Effector memory CD8-positive, alpha-beta T cell (primary cell): Measurements from ENCODE around the gene NBEA.
"Not testable (repeated sequence)": the region's sequence is repeated elsewhere in the genome, so short reads cannot be mapped to it uniquely, and the experiment has no call there.

Experiments
- ATAC-seq: fragments of 150-1000 bp; cut with Tn5 transposase; replicated peaks from 2 replicates; pipeline ENCODE4 v1.10.0; 2021; ENCODE audit warnings: mild to moderate bottlenecking, moderate library complexity
- DNase-seq, 3 experiments: peaks; one replicate each; pipeline ENCODE4 v3.0.0; 2021
- H3K27ac Mint-ChIP-seq, 2 donors: one replicate each; pipeline ENCODE4 v1.8.0; 2022; ENCODE audit warnings: mild to moderate bottlenecking in 2 of 2, mixed read lengths in 2 of 2, moderate library complexity in 2 of 2
- H3K27me3 Mint-ChIP-seq, 2 donors: one replicate each; pipeline ENCODE4 v1.8.0; 2022; ENCODE audit warnings: mixed read lengths in 2 of 2
- H3K36me3 Mint-ChIP-seq: one replicate; pipeline ENCODE4 v1.8.0; 2022; ENCODE audit warnings: mild to moderate bottlenecking, moderate library complexity, mixed read lengths; ENCODE audit not compliant: insufficient read depth
- H3K4me1 Mint-ChIP-seq, 2 donors: one replicate each; pipeline ENCODE4 v1.8.0; 2022; ENCODE audit warnings: low read depth in 2 of 2, mixed read lengths in 2 of 2
- H3K4me3 Mint-ChIP-seq, 2 donors: one replicate each; pipeline ENCODE4 v1.8.0; 2022; ENCODE audit warnings: mild to moderate bottlenecking in 2 of 2, mixed read lengths in 2 of 2, moderate library complexity in 2 of 2
- H3K9me3 Mint-ChIP-seq, 2 donors: one replicate each; pipeline ENCODE4 v1.8.0; 2022; ENCODE audit warnings: mixed read lengths in 2 of 2

NBEA gene

DNA sequence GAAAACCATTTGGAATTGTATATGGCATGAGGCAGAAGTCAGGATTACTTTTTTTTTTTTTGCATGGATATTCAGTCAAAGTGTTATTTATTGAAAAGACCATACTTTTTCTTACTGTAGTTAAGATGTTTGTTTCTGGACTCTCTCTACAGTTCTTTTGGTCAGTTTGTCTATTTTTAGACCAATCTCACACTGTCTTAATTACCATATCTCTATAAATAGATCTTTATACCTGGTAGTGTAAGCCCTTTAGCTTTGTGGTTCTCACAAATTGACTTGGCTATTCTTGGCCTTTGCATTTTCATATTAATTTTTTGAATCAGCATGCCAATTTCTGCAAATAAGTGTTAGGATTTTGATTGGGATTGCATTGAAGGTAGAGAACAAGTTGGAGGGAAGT is 437.6 kb downstream of the NBEA start:
- no peak for ATAC-seq
- no peaks in the 10 kb centered on the region for H3K27me3 Mint-ChIP-seq
- peaks cover 10 to 14% of the 10 kb centered on the region in 2 donors for H3K9me3 Mint-ChIP-seq
- H3K4me1 Mint-ChIP-seq: no peaks in the 10 kb centered on the region
- DNase-seq: no peak
- no peak overlapping the region for H3K4me3 Mint-ChIP-seq
- H3K36me3 Mint-ChIP-seq: no peaks in the 10 kb centered on the region
- no peak overlapping the region for H3K27ac Mint-ChIP-seq

DNA sequence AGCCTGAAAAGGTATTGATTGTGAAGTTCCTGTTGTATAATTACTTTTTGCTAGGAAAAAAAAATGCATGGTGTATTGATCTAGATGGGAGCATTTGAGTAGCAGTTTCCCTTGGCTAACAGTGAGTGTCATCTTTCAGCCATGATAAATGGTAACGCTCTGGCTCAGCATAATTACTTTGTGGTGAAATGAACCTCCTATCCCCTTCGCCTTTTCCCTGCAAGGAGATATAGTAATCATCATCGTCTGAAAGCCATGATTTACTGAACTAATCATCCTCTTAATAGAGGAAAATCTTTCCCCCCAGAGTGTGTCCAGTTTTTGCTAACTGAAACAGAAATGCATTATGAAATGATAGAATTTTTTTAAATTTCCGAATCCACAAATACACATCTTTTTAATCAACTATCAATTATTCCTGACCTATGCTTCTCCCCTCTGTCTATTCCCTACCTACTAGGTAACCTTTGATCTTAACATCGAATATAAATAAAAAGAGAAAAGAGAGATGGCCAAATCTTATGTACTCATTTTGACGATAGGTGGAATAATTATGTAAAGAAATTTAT is 445.7 kb downstream of the NBEA start:
- no peak for ATAC-seq
- peaks cover 7% of the 10 kb centered on the region in 2 donors for H3K9me3 Mint-ChIP-seq
- no peaks in the 10 kb centered on the region for H3K4me1 Mint-ChIP-seq
- H3K4me3 Mint-ChIP-seq: no peak overlapping the region
- no peaks in the 10 kb centered on the region for H3K36me3 Mint-ChIP-seq
- no peaks in the 10 kb centered on the region for H3K27me3 Mint-ChIP-seq
- DNase-seq: no peak
- no peak overlapping the region for H3K27ac Mint-ChIP-seq

DNA sequence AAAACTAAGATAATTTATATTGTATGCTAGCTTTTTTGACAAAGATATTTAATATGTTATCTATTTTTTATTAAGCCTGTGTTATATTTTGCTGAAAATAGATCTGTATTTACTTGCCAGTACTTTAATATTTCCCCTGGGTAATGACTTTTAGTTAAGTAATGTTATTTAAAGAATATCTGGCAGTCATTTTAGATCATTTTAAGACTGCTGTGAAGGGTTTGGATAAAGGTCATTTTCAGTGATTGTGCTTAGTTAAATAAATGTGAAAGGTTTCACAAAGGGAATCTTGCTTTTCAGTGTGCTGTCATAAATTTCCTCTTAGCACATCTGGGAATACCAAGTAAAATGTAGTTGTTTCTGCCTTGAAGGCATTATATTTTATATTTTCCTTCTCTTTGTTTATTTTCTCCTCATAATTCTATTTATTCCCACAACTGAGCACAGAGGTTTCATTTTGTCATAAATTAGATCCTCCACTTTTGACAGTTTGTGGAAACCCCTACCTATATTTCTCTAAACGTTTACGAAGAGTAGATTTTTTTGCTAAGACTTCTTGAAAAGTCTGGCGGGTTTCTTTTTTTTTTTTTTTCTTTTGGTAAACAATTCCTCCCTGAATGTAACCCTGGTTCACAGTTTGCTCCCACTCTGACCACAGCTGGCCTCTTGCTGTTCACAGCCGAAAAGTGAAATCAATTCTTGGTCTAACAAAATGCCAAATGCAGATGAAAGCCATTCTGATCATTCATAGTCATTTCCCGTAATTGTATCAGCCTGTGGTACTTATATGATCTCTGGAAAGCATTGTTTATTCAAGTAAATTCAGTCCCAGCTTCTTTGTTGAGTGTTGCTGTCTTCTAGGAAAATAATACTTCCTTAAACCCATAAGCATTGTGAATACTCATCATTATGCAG is 446.6 kb downstream of the NBEA start:
- ATAC-seq (no peak), DNase-seq (no peak)
- no peak overlapping the region for H3K4me3 Mint-ChIP-seq
- H3K27me3 Mint-ChIP-seq: no peaks in the 10 kb centered on the region
- H3K36me3 Mint-ChIP-seq: no peaks in the 10 kb centered on the region
- no peak overlapping the region for H3K27ac Mint-ChIP-seq
- H3K4me1 Mint-ChIP-seq: no peaks in the 10 kb centered on the region
- no peaks in the 10 kb centered on the region for H3K9me3 Mint-ChIP-seq

DNA sequence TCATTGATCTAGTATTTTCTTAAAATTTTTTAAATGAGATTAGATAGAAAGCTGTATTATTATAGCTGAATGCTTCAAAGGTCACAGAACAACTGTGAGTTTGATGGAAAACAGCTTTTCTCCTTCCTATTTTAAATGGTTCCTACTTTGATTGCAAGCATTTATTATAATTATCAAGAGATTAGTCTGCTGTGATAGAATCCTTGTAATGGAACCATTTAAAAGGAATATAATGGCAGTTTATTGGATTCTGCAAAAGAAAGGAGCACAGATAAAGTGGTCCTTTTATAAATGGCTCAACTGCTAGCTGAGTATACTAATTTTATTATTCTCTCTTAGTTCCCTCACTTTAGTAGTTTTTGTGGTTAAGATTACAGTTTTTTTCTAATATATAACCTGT is 447.5 kb downstream of the NBEA start:
- Mint-ChIP-seq H3K9me3 (no peaks in the 10 kb centered on the region), H3K4me1 (no peaks in the 10 kb centered on the region), H3K27me3 (no peaks in the 10 kb centered on the region), H3K4me3 (no peak overlapping the region), H3K27ac (no peak overlapping the region), H3K36me3 (no peaks in the 10 kb centered on the region)
- DNase-seq: no peak
- ATAC-seq: no peak

DNA sequence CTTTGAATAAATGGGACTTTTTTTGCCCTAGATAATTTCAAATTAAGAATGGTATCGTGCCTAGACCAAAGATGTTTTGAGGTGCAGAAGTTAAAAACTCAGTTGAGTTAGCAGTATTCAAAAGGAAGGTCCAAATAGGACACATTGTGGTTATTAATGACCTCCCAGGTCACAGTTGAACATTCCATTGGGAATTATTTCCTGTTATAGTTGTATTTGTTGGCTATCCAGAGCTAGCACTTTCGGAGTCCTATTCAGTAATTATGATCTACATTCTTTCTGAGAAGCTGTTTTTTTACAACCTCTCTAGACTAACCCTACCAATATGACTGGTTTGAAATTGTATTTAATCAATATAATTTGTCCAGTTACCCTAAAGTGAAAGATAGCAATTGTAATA is 450.7 kb downstream of the NBEA start:
- Mint-ChIP-seq H3K27ac (no peak overlapping the region), H3K4me3 (no peak overlapping the region), H3K9me3 (peaks cover 6 to 12% of the 10 kb centered on the region in 2 donors), H3K27me3 (no peaks in the 10 kb centered on the region), H3K4me1 (no peaks in the 10 kb centered on the region), H3K36me3 (no peaks in the 10 kb centered on the region)
- DNase-seq (no peak), ATAC-seq (no peak)

DNA sequence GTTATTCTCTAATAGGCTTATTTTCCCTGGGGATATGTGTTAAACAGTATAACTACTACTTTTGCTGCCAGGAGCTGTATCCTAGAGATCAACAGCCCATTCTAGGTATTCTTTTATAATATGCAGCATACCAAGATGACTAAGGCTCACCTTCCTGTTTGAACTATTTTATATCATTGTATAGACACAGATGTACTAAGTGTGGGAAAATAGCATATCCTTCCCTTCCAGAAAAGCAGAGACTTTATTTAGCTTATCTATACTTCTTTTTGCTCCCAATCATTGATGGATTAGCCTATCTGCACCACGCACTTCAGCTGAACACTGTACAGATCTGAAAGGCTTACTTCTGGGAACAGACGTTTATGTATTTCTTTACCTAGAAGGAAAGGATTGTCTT is 451.8 kb downstream of the NBEA start:
- Mint-ChIP-seq H3K36me3 (no peaks in the 10 kb centered on the region), H3K4me3 (no peak overlapping the region), H3K9me3 (peaks cover 6 to 12% of the 10 kb centered on the region in 2 donors), H3K4me1 (no peaks in the 10 kb centered on the region), H3K27me3 (no peaks in the 10 kb centered on the region), H3K27ac (no peak overlapping the region)
- DNase-seq: no peak
- ATAC-seq: no peak

DNA sequence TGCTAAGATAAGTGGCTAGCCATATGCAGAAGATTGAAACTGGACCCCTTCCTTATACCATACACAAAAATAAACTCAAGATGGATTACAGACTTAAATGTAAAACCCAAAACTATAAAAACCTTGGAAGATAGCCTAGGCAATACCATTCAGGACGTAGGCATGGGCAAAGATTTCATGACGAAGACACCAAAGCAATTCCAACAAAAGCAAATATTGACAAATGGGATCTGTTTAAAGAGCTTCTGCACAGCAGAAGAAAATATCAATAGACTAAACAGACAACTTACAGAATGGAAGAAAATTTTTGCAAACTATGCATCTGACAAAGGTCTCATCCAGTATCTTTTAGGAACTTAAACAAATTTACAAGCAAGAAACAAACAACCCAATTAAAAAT is 466.2 kb downstream of the NBEA start:
- H3K9me3 Mint-ChIP-seq, H3K4me3 Mint-ChIP-seq, ATAC-seq: not testable (repeated sequence)

DNA sequence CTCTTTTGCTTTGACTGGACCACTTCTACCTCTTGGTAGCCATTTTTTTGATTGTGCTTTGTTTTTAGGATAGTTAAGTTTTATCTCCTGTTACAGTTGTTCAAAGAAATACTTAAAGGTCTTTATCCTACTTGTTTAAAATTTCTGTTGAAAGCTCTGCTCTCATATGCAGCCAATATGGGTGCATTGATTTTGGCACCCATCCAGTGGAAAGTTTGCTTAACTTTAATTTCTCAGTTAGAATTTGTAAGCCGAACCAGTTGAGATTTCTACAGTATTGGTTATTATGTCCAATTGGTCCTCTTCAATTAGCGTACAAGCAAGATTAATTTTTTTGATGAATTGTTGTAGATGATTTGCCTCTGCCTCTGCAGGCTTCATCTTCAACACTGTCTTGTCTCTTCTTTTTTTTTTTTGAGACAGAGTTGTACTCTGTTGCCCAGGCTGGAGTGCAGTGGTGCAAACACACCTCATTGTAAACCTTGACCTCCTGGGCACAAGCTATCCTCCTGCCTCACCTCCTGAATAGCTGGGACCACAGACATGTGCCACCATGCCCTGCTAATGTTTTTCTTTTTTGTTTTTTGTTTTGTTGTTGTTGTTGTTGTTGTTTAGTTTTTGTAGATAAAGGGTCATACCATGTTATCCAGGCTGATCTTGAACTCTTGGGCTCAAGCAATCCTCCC is 469.1 kb downstream of the NBEA start:
- Mint-ChIP-seq H3K36me3 (no peaks in the 10 kb centered on the region), H3K9me3 (peaks cover 0 to 4% of the 10 kb centered on the region in 2 donors), H3K4me1 (no peaks in the 10 kb centered on the region), H3K4me3 (no peak overlapping the region), H3K27ac (no peak overlapping the region), H3K27me3 (no peaks in the 10 kb centered on the region)
- ATAC-seq: no peak
- DNase-seq: no peak

More for the DNA sequence above, 466.2 kb downstream of the NBEA start:
- not testable (repeated sequence) for H3K4me1 Mint-ChIP-seq, H3K36me3 Mint-ChIP-seq, H3K27ac Mint-ChIP-seq, DNase-seq, H3K27me3 Mint-ChIP-seq

DNA sequence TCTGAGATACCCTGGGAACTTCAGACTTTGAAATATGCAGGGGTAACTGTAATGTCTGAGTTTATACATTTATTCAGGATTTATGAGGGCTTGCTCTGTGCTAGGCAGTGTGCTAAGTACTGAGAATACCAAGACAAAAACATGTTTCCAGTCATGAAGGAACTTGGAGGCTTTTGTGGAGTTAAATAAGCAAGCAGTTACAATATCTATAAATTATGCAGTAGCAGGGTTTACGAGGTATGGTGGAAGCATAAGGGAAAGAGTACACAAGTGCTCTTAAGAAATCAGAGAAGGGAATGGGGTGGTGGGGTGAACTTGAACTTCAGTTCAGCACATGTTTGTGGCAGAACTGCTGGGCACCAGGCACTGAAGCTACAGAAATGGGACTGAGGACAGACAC is 506.4 kb downstream of the NBEA start:
- DNase-seq (no peak), ATAC-seq (no peak)
- H3K27me3 Mint-ChIP-seq: no peaks in the 10 kb centered on the region
- peaks cover 0 to 3% of the 10 kb centered on the region in 2 donors for H3K9me3 Mint-ChIP-seq
- no peaks in the 10 kb centered on the region for H3K4me1 Mint-ChIP-seq
- H3K4me3 Mint-ChIP-seq: no peak overlapping the region
- no peaks in the 10 kb centered on the region for H3K36me3 Mint-ChIP-seq
- no peak overlapping the region for H3K27ac Mint-ChIP-seq

DNA sequence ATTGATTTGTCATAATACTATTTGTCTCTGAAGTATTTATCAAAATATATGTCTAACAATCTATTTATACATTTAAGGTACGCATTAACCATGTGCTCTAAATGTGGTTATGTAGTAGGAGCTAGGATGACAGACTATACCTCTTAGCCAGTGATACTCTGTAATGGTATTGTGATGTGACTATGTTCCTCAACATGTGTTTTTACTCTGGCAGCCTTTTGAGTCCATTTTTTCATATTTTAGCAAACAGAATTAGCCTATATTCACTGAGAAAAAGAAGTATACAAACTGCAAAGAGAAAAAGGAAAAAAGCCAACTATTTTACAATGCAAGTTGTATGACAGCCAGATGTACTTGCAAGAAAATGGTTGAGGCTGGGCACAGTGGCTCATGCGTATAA is 507.8 kb downstream of the NBEA start:
- H3K4me3 Mint-ChIP-seq: no peak overlapping the region
- DNase-seq (no peak), ATAC-seq (no peak)
- no peak overlapping the region for H3K27ac Mint-ChIP-seq
- no peaks in the 10 kb centered on the region for H3K36me3 Mint-ChIP-seq
- peaks cover 0 to 3% of the 10 kb centered on the region in 2 donors for H3K9me3 Mint-ChIP-seq
- no peaks in the 10 kb centered on the region for H3K4me1 Mint-ChIP-seq
- H3K27me3 Mint-ChIP-seq: no peaks in the 10 kb centered on the region

DNA sequence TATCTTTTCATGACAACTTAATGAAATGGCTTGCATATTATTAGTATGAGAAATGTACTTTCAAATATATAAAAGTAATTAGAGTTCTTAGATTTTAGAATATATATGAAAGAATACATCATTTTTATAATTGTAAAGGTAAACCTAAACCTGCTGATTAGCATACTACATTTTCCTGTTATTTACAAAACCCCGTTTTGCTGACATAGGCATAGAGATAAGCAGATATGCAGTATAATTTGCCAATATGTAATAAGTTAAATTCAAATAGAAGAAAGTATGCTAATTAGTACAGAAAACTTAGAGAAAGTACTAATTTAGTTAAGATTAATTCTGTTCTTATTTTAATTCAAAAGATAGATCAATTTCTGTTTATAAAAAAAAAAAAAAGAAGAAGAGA is 513.0 kb downstream of the NBEA start:
- Mint-ChIP-seq H3K4me1 (no peaks in the 10 kb centered on the region), H3K27ac (no peak overlapping the region), H3K27me3 (no peaks in the 10 kb centered on the region), H3K36me3 (no peaks in the 10 kb centered on the region), H3K4me3 (no peak overlapping the region), H3K9me3 (peaks cover 0 to 1% of the 10 kb centered on the region in 2 donors)
- DNase-seq (no peak), ATAC-seq (no peak)

DNA sequence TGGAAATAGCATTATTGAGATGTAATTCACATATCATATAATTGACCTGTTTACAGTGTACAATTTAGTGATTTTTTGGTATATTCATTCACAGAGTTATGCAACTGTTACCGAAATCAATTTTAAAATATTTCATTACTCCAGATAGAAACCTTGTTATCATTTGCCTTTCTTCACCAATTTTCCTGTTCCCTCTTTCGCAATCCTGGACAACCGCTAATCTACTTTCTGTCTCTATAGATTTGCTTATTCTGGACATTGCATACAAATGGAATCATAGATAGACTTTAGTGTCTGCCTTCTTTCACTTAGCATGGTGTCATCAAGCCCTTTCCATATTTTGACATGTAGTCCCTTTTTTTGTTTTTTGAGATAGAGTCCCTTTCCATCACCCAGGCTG is 515.2 kb downstream of the NBEA start:
- H3K9me3 Mint-ChIP-seq: peaks cover 4 to 6% of the 10 kb centered on the region in 2 donors
- no peak overlapping the region for H3K27ac Mint-ChIP-seq
- no peak for DNase-seq
- H3K4me3 Mint-ChIP-seq: no peak overlapping the region
- no peak for ATAC-seq
- no peaks in the 10 kb centered on the region for H3K4me1 Mint-ChIP-seq
- H3K27me3 Mint-ChIP-seq: no peaks in the 10 kb centered on the region
- H3K36me3 Mint-ChIP-seq: no peaks in the 10 kb centered on the region

DNA sequence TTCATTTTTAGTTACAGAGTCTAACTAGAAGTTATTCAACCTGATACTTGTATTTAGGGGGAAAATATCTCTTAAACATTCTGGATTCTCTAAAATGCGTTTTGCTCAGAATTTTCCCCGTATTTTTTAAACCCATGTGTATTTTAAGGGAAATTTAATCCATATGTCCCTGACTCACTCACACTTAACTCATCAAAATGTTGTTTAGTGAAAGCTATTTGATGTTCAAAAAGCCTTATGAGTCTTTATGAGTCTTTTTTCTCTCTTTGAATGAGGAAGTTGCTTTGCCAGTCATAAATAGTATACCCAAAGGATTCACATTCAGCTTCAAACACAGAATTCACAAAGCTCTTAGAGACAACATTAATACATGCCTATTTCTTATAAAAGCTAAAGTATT is 518.0 kb downstream of the NBEA start:
- Mint-ChIP-seq H3K4me3 (no peak overlapping the region), H3K9me3 (peaks cover 4 to 11% of the 10 kb centered on the region in 2 donors), H3K27me3 (no peaks in the 10 kb centered on the region), H3K4me1 (no peaks in the 10 kb centered on the region), H3K36me3 (no peaks in the 10 kb centered on the region), H3K27ac (no peak overlapping the region)
- DNase-seq (no peak), ATAC-seq (no peak)

DNA sequence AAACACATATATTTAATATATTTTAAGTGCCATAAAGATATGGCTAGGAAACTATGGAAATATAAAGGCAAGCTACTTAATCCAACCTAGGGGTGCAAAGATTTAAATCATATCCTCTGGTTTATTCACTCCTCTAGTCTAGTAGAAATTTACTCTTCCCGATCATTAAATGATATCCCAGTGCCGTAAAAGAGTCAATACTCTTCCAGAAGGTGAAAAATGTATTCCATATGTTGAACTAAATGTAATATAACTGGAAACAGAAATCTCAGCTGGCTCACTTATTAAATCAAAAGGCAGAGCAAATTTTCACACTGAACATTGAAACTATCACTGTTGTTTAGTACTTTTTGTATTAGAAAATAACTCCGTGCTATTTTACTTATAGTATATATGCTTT is 523.3 kb downstream of the NBEA start:
- DNase-seq (no peak), ATAC-seq (no peak)
- Mint-ChIP-seq H3K9me3 (peaks cover 4 to 18% of the 10 kb centered on the region in 2 donors), H3K27ac (no peak overlapping the region), H3K4me1 (no peaks in the 10 kb centered on the region), H3K27me3 (peaks cover 0 to 8% of the 10 kb centered on the region in 2 donors), H3K36me3 (no peaks in the 10 kb centered on the region), H3K4me3 (no peak overlapping the region)
